ENCODE data around the gene MAGEC1. TPM values are rescaled to one million over a fixed set of nuclear protein-coding genes. Genes with fewer than 3 reads are reported as not detected.
"Not testable (repeated sequence)": the region's sequence is repeated elsewhere in the genome, so short reads cannot be mapped to it uniquely, and the experiment has no call there.

Gene MAGEC1
- total and polyA plus RNA-seq, 2 experiments from 2014 or later, result not detected

- H3K27me3 ChIP-seq (ENCODE audit: insufficient read depth), result no peaks in the 10 kb centered on the region
- H3K27ac Mint-ChIP-seq, result no peak overlapping the region
- no peak overlapping the region for H2AFZ ChIP-seq
- DNase-seq (ENCODE audit: low spot score) (peak; percentile 6), ATAC-seq (no peak)
- TF ChIP-seq, protein P1, sequence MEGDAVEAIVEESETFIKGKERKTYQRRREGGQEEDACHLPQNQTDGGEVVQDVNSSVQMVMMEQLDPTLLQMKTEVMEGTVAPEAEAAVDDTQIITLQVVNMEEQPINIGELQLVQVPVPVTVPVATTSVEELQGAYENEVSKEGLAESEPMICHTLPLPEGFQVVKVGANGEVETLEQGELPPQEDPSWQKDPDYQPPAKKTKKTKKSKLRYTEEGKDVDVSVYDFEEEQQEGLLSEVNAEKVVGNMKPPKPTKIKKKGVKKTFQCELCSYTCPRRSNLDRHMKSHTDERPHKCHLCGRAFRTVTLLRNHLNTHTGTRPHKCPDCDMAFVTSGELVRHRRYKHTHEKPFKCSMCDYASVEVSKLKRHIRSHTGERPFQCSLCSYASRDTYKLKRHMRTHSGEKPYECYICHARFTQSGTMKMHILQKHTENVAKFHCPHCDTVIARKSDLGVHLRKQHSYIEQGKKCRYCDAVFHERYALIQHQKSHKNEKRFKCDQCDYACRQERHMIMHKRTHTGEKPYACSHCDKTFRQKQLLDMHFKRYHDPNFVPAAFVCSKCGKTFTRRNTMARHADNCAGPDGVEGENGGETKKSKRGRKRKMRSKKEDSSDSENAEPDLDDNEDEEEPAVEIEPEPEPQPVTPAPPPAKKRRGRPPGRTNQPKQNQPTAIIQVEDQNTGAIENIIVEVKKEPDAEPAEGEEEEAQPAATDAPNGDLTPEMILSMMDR (conservative IDR thresholded peaks at IDR 0.05; ENCODE audit: low read depth in 2 of 2), result peak in 1 of 2 experiments; percentile 43; a peak in 2 of 4 replicates
- TF ChIP-seq POLR2AphosphoS5 (IDR thresholded peaks at IDR 0.05; ENCODE audit: low read depth), result no peak
- H3K4me3 Mint-ChIP-seq, result no peak overlapping the region
- peaks cover 8% of the 10 kb centered on the region; the same call in 1 of the 2 replicates for H3K4me1 ChIP-seq (ENCODE audit: insufficient read depth)
- no peaks in the 10 kb centered on the region for H3K79me2 ChIP-seq (replicated peaks; ENCODE audit: insufficient read depth)
- no peaks in the 10 kb centered on the region for H3K9me2 ChIP-seq (ENCODE audit: insufficient read depth)
- no peak overlapping the region for H3K4me2 ChIP-seq
- H3K36me3 Mint-ChIP-seq (ENCODE audit: low read depth), result peaks cover 2% of the 10 kb centered on the region; the same call in 1 of the 3 replicates
- H3F3A ChIP-seq (replicated peaks; ENCODE audit: low read depth), result no peaks in the 10 kb centered on the region
- no peaks in the 10 kb centered on the region; the same call in 1 of the 3 replicates for H3K9me3 Mint-ChIP-seq
- no peaks in the 10 kb centered on the region for H3K36me3 ChIP-seq (ENCODE audit: insufficient read depth)
- H3K4me1 Mint-ChIP-seq, result peaks cover 3% of the 10 kb centered on the region; the same call in 2 of the 3 replicates
- no peak overlapping the region for H3K4me3 ChIP-seq
- no peaks in the 10 kb centered on the region for H4K20me1 ChIP-seq (replicated peaks; ENCODE audit: insufficient read depth)
- H3K27me3 Mint-ChIP-seq (ENCODE audit: insufficient read depth, low read depth, poor library complexity), result peaks cover 3% of the 10 kb centered on the region
- H3K27ac ChIP-seq (ENCODE audit: low read depth), result no peak overlapping the region
Measured at GRCh38 chrX:141879616-141880015, 24.1 kb upstream of the MAGEC1 start.

- not testable (repeated sequence) for H3K79me2 ChIP-seq (replicated peaks; ENCODE audit: insufficient read depth); H3F3A ChIP-seq (replicated peaks; ENCODE audit: low read depth); H2AFZ ChIP-seq; H3K27me3 ChIP-seq (ENCODE audit: insufficient read depth); H3K4me2 ChIP-seq; H3K4me1 ChIP-seq (ENCODE audit: insufficient read depth); H3K27me3 Mint-ChIP-seq (ENCODE audit: insufficient read depth, low read depth, poor library complexity); ATAC-seq; H4K20me1 ChIP-seq (replicated peaks; ENCODE audit: insufficient read depth); H3K4me3 ChIP-seq; H3K27ac Mint-ChIP-seq; H3K27ac ChIP-seq (ENCODE audit: low read depth); H3K36me3 Mint-ChIP-seq (ENCODE audit: low read depth); H3K4me3 Mint-ChIP-seq; H3K9me2 ChIP-seq (ENCODE audit: insufficient read depth); H3K9me3 Mint-ChIP-seq; H3K4me1 Mint-ChIP-seq; H3K36me3 ChIP-seq (ENCODE audit: insufficient read depth); DNase-seq (ENCODE audit: low spot score)
Measured at GRCh38 chrX:141888811-141889210, 14.9 kb upstream of the MAGEC1 start.

DNA sequence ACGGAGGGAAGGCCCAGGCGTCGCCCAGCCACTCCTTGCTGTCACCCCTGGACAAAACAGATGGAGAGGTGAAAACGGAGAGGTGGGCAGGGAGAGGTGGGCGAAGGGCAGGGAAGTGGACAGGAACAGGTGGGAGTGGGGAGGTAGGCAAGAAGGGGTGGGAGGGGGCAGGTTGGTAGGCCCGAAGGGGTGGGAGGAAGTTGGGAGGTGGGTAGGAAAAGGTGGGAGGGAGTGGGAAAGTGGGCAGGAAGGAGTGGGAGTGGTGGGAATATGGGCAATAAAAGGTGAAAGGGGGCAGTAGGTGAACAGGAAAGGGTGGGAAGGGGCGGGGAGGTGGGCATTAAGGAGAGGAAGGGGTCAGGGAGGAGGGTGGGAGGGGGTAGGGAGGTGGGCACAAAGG, 9.0 kb upstream of the MAGEC1 start:
- ATAC-seq (no peak), DNase-seq (ENCODE audit: low spot score) (no peak)
- Histone ChIP-seq H3F3A (replicated peaks; ENCODE audit: low read depth) (no peaks in the 10 kb centered on the region), H3K27me3 (ENCODE audit: insufficient read depth) (no peaks in the 10 kb centered on the region), H3K4me2 (no peak overlapping the region), H4K20me1 (replicated peaks; ENCODE audit: insufficient read depth) (no peaks in the 10 kb centered on the region), H3K9me2 (ENCODE audit: insufficient read depth) (no peaks in the 10 kb centered on the region), H3K79me2 (replicated peaks; ENCODE audit: insufficient read depth) (no peaks in the 10 kb centered on the region), H2AFZ (no peak overlapping the region), H3K4me3 (no peak overlapping the region), H3K36me3 (ENCODE audit: insufficient read depth) (no peaks in the 10 kb centered on the region), H3K4me1 (ENCODE audit: insufficient read depth) (no peaks in the 10 kb centered on the region), H3K27ac (ENCODE audit: low read depth) (no peak overlapping the region)
- Mint-ChIP-seq H3K4me1 (no peaks in the 10 kb centered on the region), H3K4me3 (no peak overlapping the region), H3K9me3 (peaks cover 2% of the 10 kb centered on the region; the same call in 2 of the 3 replicates), H3K36me3 (ENCODE audit: low read depth) (no peaks in the 10 kb centered on the region), H3K27ac (no peak overlapping the region), H3K27me3 (ENCODE audit: insufficient read depth, low read depth, poor library complexity) (peaks cover 2% of the 10 kb centered on the region)
- TF ChIP-seq, protein P2, sequence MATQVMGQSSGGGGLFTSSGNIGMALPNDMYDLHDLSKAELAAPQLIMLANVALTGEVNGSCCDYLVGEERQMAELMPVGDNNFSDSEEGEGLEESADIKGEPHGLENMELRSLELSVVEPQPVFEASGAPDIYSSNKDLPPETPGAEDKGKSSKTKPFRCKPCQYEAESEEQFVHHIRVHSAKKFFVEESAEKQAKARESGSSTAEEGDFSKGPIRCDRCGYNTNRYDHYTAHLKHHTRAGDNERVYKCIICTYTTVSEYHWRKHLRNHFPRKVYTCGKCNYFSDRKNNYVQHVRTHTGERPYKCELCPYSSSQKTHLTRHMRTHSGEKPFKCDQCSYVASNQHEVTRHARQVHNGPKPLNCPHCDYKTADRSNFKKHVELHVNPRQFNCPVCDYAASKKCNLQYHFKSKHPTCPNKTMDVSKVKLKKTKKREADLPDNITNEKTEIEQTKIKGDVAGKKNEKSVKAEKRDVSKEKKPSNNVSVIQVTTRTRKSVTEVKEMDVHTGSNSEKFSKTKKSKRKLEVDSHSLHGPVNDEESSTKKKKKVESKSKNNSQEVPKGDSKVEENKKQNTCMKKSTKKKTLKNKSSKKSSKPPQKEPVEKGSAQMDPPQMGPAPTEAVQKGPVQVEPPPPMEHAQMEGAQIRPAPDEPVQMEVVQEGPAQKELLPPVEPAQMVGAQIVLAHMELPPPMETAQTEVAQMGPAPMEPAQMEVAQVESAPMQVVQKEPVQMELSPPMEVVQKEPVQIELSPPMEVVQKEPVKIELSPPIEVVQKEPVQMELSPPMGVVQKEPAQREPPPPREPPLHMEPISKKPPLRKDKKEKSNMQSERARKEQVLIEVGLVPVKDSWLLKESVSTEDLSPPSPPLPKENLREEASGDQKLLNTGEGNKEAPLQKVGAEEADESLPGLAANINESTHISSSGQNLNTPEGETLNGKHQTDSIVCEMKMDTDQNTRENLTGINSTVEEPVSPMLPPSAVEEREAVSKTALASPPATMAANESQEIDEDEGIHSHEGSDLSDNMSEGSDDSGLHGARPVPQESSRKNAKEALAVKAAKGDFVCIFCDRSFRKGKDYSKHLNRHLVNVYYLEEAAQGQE (IDR thresholded peaks at IDR 0.05; ENCODE audit: unreplicated experiment), result no peak
- TF ChIP-seq STAT1 (IDR thresholded peaks at IDR 0.05; ENCODE audit: unreplicated experiment), result no peak
- TF ChIP-seq JUNB (IDR thresholded peaks at IDR 0.05; ENCODE audit: unreplicated experiment), result no peak
- TF ChIP-seq ZNF331 (CRISPR knock-in tag; IDR thresholded peaks at IDR 0.05; ENCODE audit: low read depth), result no peak
- no peak for TF ChIP-seq ETS1 (IDR thresholded peaks at IDR 0.05)
- no peak for TF ChIP-seq NANOG (IDR thresholded peaks at IDR 0.05; ENCODE audit: borderline replicate concordance)
- no peak for TF ChIP-seq CREB1 (CRISPR knock-in tag; IDR thresholded peaks at IDR 0.05; ENCODE audit: low read depth)
- TF ChIP-seq, protein P1 (conservative IDR thresholded peaks at IDR 0.05; ENCODE audit: low read depth in 2 of 2), result no peak
- no peak for TF ChIP-seq EZH2 (IDR thresholded peaks at IDR 0.05; ENCODE audit: low read depth, unreplicated experiment)
- no peak for TF ChIP-seq EZH2phosphoT487 (IDR thresholded peaks at IDR 0.05; ENCODE audit: unreplicated experiment)
- no peak for TF ChIP-seq ZNF114 (CRISPR knock-in tag; IDR thresholded peaks at IDR 0.05)
